Measurements from ENCODE around the gene GREM2.

DNA sequence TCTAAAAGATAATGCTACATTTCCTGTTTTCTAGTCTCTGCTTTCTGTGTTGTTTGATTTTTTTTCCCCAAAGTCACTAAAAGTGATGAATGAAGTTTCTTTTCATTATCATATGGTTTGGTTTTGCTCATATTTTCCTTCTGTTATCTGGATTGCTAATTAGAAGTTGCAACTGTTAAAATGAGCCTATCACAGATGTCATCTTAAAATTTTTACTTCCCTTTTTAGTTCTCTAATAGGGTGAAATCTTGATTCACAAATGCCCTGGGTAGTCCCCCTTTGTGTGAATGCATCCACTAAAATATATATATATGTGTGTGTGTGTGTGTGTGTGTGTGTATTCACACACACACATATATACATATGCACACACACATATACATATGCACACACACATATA lies 144.1 kb downstream of the GREM2 start:
- TF ChIP-seq, protein P1, sequence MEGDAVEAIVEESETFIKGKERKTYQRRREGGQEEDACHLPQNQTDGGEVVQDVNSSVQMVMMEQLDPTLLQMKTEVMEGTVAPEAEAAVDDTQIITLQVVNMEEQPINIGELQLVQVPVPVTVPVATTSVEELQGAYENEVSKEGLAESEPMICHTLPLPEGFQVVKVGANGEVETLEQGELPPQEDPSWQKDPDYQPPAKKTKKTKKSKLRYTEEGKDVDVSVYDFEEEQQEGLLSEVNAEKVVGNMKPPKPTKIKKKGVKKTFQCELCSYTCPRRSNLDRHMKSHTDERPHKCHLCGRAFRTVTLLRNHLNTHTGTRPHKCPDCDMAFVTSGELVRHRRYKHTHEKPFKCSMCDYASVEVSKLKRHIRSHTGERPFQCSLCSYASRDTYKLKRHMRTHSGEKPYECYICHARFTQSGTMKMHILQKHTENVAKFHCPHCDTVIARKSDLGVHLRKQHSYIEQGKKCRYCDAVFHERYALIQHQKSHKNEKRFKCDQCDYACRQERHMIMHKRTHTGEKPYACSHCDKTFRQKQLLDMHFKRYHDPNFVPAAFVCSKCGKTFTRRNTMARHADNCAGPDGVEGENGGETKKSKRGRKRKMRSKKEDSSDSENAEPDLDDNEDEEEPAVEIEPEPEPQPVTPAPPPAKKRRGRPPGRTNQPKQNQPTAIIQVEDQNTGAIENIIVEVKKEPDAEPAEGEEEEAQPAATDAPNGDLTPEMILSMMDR (IDR thresholded peaks at IDR 0.05) = no peak
- TF ChIP-seq, protein P2, sequence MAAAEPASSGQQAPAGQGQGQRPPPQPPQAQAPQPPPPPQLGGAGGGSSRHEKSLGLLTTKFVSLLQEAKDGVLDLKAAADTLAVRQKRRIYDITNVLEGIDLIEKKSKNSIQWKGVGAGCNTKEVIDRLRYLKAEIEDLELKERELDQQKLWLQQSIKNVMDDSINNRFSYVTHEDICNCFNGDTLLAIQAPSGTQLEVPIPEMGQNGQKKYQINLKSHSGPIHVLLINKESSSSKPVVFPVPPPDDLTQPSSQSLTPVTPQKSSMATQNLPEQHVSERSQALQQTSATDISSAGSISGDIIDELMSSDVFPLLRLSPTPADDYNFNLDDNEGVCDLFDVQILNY (CRISPR knock-in tag; IDR thresholded peaks at IDR 0.05) = no peak
- TF ChIP-seq, protein P3, sequence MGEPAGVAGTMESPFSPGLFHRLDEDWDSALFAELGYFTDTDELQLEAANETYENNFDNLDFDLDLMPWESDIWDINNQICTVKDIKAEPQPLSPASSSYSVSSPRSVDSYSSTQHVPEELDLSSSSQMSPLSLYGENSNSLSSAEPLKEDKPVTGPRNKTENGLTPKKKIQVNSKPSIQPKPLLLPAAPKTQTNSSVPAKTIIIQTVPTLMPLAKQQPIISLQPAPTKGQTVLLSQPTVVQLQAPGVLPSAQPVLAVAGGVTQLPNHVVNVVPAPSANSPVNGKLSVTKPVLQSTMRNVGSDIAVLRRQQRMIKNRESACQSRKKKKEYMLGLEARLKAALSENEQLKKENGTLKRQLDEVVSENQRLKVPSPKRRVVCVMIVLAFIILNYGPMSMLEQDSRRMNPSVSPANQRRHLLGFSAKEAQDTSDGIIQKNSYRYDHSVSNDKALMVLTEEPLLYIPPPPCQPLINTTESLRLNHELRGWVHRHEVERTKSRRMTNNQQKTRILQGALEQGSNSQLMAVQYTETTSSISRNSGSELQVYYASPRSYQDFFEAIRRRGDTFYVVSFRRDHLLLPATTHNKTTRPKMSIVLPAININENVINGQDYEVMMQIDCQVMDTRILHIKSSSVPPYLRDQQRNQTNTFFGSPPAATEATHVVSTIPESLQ (CRISPR knock-in tag; IDR thresholded peaks at IDR 0.05) = no peak
- TF ChIP-seq SOX15 (CRISPR knock-in tag; IDR thresholded peaks at IDR 0.05) (no peak), NFE2L1 (CRISPR knock-in tag; IDR thresholded peaks at IDR 0.05) (no peak), SMAD3 (CRISPR knock-in tag; IDR thresholded peaks at IDR 0.05; ENCODE audit: borderline replicate concordance) (no peak), NFATC4 (CRISPR knock-in tag; IDR thresholded peaks at IDR 0.05) (no peak), JUN (CRISPR knock-in tag; IDR thresholded peaks at IDR 0.05) (no peak)
- TF ChIP-seq, protein P4, sequence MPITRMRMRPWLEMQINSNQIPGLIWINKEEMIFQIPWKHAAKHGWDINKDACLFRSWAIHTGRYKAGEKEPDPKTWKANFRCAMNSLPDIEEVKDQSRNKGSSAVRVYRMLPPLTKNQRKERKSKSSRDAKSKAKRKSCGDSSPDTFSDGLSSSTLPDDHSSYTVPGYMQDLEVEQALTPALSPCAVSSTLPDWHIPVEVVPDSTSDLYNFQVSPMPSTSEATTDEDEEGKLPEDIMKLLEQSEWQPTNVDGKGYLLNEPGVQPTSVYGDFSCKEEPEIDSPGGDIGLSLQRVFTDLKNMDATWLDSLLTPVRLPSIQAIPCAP (CRISPR knock-in tag; IDR thresholded peaks at IDR 0.05) = no peak
- TF ChIP-seq, protein P5, sequence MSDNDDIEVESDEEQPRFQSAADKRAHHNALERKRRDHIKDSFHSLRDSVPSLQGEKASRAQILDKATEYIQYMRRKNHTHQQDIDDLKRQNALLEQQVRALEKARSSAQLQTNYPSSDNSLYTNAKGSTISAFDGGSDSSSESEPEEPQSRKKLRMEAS (CRISPR knock-in tag; IDR thresholded peaks at IDR 0.05) = no peak

Measured in WTC11 (cell line).